GM23248 (cell line): ENCODE data around the gene C9. TPM values are rescaled to one million over a fixed set of nuclear protein-coding genes. Genes with fewer than 3 reads are reported as not detected.
"Not testable (repeated sequence)": the region's sequence is repeated elsewhere in the genome, so short reads cannot be mapped to it uniquely, and the experiment has no call there.

Source experiments
- DNase-seq: peaks from one replicate; pipeline ENCODE4 v3.0.0-alpha.2; 2015
- H2AFZ ChIP-seq: fragments of 200-600 bp; sonication (generic); 2 replicates; pipeline ENCODE4 v1.6.1; 2016; ENCODE audit warnings: antibody characterized with exemption
- H3F3A ChIP-seq: fragments of 200-600 bp; sonication (generic); 2 replicates; pipeline ENCODE4 v1.6.1; 2016; ENCODE audit warnings: mild to moderate bottlenecking, antibody characterized with exemption, mixed run types; ENCODE audit not compliant: insufficient read depth
- H3K27ac ChIP-seq: fragments of 200-600 bp; sonication (generic); 2 replicates; pipeline ENCODE4 v1.5.1; 2016; ENCODE audit warnings: mild to moderate bottlenecking
- H3K27me3 ChIP-seq: fragments of 200-600 bp; sonication (generic); replicated peaks from 2 replicates; pipeline ENCODE4 v1.6.1; 2016; ENCODE audit warnings: mild to moderate bottlenecking; ENCODE audit not compliant: insufficient read depth
- H3K36me3 ChIP-seq: fragments of 200-600 bp; sonication (generic); 2 replicates; pipeline ENCODE4 v1.6.1; 2016; ENCODE audit warnings: low read depth, mild to moderate bottlenecking
- H3K4me1 ChIP-seq: fragments of 200-600 bp; sonication (generic); 2 replicates; pipeline ENCODE4 v1.6.1; 2016; ENCODE audit warnings: mild to moderate bottlenecking; ENCODE audit not compliant: insufficient read depth
- H3K4me2 ChIP-seq: fragments of 200-600 bp; sonication (generic); one replicate; pipeline ENCODE4 v1.6.1; 2016; ENCODE audit warnings: mild to moderate bottlenecking; ENCODE audit not compliant: unreplicated experiment
- H3K4me3 ChIP-seq: fragments of 200-600 bp; sonication (generic); 2 replicates; pipeline ENCODE4 v1.5.1; 2016; ENCODE audit warnings: mild to moderate bottlenecking
- H3K79me2 ChIP-seq: fragments of 200-600 bp; sonication (generic); 2 replicates; pipeline ENCODE4 v1.6.1; 2016; ENCODE audit warnings: mild to moderate bottlenecking; ENCODE audit not compliant: insufficient read depth
- H3K9ac ChIP-seq: fragments of 200-600 bp; sonication (generic); 2 replicates; pipeline ENCODE4 v1.6.1; 2016; ENCODE audit warnings: mild to moderate bottlenecking
- H3K9me2 ChIP-seq: fragments of 200-600 bp; sonication (generic); 2 replicates; pipeline ENCODE4 v1.6.1; 2016; ENCODE audit warnings: mixed run types, mild to moderate bottlenecking, moderate library complexity; ENCODE audit not compliant: insufficient read depth
- H3K9me3 ChIP-seq: fragments of 200-600 bp; sonication (generic); one replicate; pipeline ENCODE4 v1.6.1; 2017; ENCODE audit warnings: low read depth
- H4K20me1 ChIP-seq: fragments of 200-600 bp; sonication (generic); 2 replicates; pipeline ENCODE4 v1.6.0; 2016; ENCODE audit not compliant: insufficient read depth
- EZH2 ChIP-seq: fragments of 200-600 bp; sonication (generic); IDR thresholded peaks from 2 replicates; pipeline ENCODE4 v1.6.1; 2018; ENCODE audit warnings: antibody characterized with exemption, mild to moderate bottlenecking; ENCODE audit not compliant: insufficient read depth, poor library complexity, severe bottlenecking
- EZH2phosphoT487 ChIP-seq: fragments of 200-600 bp; sonication (generic); IDR thresholded peaks from 2 replicates; pipeline ENCODE4 v1.6.1; 2018; ENCODE audit warnings: antibody characterized with exemption, moderate library complexity, mild to moderate bottlenecking, low read depth; ENCODE audit not compliant: insufficient read depth
- WGBS, 2 experiments: methylation state at CpG; one replicate each; pipeline ENCODE4 v1.1.6; 2015 to 2017; ENCODE audit warnings: low lambda C conversion rate in 2 of 2, low coverage in 1 of 2; ENCODE audit errors: missing lambda C conversion rate in 2 of 2; 5-methylcytosine and 5-hydroxymethylcytosine counted together
- in situ Hi-C: fragments of 300-500 bp; cut with MboI; formaldehyde crosslinking; loops from 2 replicates; pipeline ENCODE4 v1.15.0; 2020
- polyA plus RNA-seq: library from polyadenylated mRNA; unstranded; fragments of >200 nt; fragmentation: Nextera tagmentation; extraction: Ambion mirVana; gene quantifications from 2 replicates; pipeline ENCODE4 v1.2.1, GENCODE V29; 2016
- total RNA-seq: library from RNA; depleted of rRNA; stranded (reverse); fragments of >200 nt; shearing (Covaris generic); gene quantifications from 2 replicates; pipeline ENCODE4 v1.2.3, GENCODE V29; 2014

Gene C9
- total and polyA plus RNA-seq, 2 experiments from 2014 or later = not detected

GRCh38 chr5:39411061-39411460 lies 46.8 kb upstream of the C9 start:
- WGBS, 2 experiments = 0% methylated on average over 1 of the region's 1 CpG

DNA sequence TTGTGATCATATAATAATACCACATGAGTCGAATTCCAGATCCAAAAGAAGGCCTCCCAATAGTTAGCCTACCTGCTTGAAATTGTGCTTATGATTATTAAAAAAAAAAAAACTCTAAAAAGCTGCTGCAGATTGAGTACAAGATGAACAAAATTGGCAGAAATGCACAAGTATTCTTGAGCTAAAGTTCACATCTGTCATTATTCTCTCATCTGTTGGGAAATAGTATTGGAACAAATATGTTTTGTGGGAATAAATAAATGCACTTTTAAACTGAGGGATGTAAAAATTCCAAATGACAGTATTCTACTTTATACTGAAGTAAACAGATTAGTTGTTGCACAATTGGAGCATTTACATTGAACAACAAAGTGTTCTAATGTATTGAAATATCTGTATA lies 44.7 kb upstream of the C9 start:
- Histone ChIP-seq H3K27ac (peak overlapping the region; percentile 64), H3K9me3 (no peaks in the 10 kb centered on the region), H3K79me2 (peaks cover 100% of the 10 kb centered on the region), H3K4me3 (no peak overlapping the region), H3K36me3 (peaks cover 89% of the 10 kb centered on the region), H3F3A (peaks cover 96% of the 10 kb centered on the region), H4K20me1 (peaks cover 65% of the 10 kb centered on the region), H3K9ac (no peak overlapping the region), H3K9me2 (no peaks in the 10 kb centered on the region), H3K4me1 (peaks cover 84% of the 10 kb centered on the region), H2AFZ (no peak overlapping the region), H3K27me3 (no peaks in the 10 kb centered on the region), H3K4me2 (peak overlapping the region; percentile 40)
- in situ Hi-C loops = no loop called here
- no peak for DNase-seq
- WGBS, 2 experiments = 48 to 63% methylated on average over 1 of the region's 1 CpG
- no peak for TF ChIP-seq EZH2
- no peak for TF ChIP-seq EZH2phosphoT487

More at GRCh38 chr5:39411061-39411460, 46.8 kb upstream of the C9 start:
- Histone ChIP-seq H3K27me3 (no peaks in the 10 kb centered on the region), H3K4me3 (peak overlapping the region; percentile 33; the same call in 1 of the 2 replicates), H3K4me1 (peaks cover 92% of the 10 kb centered on the region), H3K27ac (peak overlapping the region; percentile 64), H3K9me3 (no peaks in the 10 kb centered on the region), H2AFZ (no peak overlapping the region), H4K20me1 (peaks cover 71% of the 10 kb centered on the region), H3K79me2 (peaks cover 100% of the 10 kb centered on the region), H3F3A (peaks cover 98% of the 10 kb centered on the region), H3K9me2 (no peaks in the 10 kb centered on the region), H3K9ac (peak overlapping the region; percentile 27), H3K36me3 (peaks cover 93% of the 10 kb centered on the region), H3K4me2 (peak overlapping the region; percentile 40)
- DNase-seq = peak; percentile 75
- in situ Hi-C loops = loop anchor here (10.0 kb wide), 1 partner anchor 134 kb away; no protein-coding TSS in a partner anchor
- TF ChIP-seq EZH2 (no peak), EZH2phosphoT487 (no peak)

GRCh38 chr5:39405083-39405843 lies 41.0 kb upstream of the C9 start:
- WGBS, 2 experiments = 48 to 52% methylated on average over 5 of the region's 5 CpGs
- peaks cover 85% of the 10 kb centered on the region for H3K36me3 ChIP-seq
- in situ Hi-C loops = no loop called here

GRCh38 chr5:39403761-39404160 lies 39.5 kb upstream of the C9 start:
- Histone ChIP-seq H4K20me1 (peaks cover 33% of the 10 kb centered on the region), H3K27ac (peak overlapping the region; percentile 51), H3K79me2 (peaks cover 96% of the 10 kb centered on the region), H3F3A (peaks cover 94% of the 10 kb centered on the region), H3K36me3 (peaks cover 71% of the 10 kb centered on the region), H3K4me1 (peaks cover 74% of the 10 kb centered on the region)
- H3K4me3 ChIP-seq, H3K9me2 ChIP-seq, DNase-seq, in situ Hi-C loops, H2AFZ ChIP-seq, H3K27me3 ChIP-seq, H3K9me3 ChIP-seq, H3K4me2 ChIP-seq, H3K9ac ChIP-seq: not testable (repeated sequence)
- WGBS, 2 experiments = 91 to 94% methylated on average over 3 of the region's 3 CpGs

More at GRCh38 chr5:39405083-39405843, 41.0 kb upstream of the C9 start:
- Histone ChIP-seq H3K79me2 (peaks cover 100% of the 10 kb centered on the region), H2AFZ (no peak overlapping the region), H3F3A (peaks cover 96% of the 10 kb centered on the region), H4K20me1 (peaks cover 47% of the 10 kb centered on the region), H3K4me3 (no peak overlapping the region), H3K4me1 (peaks cover 76% of the 10 kb centered on the region), H3K4me2 (no peak overlapping the region), H3K27ac (peak overlapping the region; percentile 64), H3K9me3 (no peaks in the 10 kb centered on the region), H3K9me2 (no peaks in the 10 kb centered on the region), H3K9ac (peak overlapping the region; percentile 29), H3K27me3 (no peaks in the 10 kb centered on the region)
- TF ChIP-seq EZH2phosphoT487 (no peak), EZH2 (no peak)
- DNase-seq = no peak

- H3K4me3 ChIP-seq, H3K27me3 ChIP-seq, in situ Hi-C loops, H3K9me3 ChIP-seq, H3K9me2 ChIP-seq, H3K9ac ChIP-seq, DNase-seq, H2AFZ ChIP-seq: not testable (repeated sequence)
- Histone ChIP-seq H4K20me1 (peaks cover 17% of the 10 kb centered on the region), H3F3A (peaks cover 94% of the 10 kb centered on the region), H3K4me1 (peaks cover 76% of the 10 kb centered on the region), H3K79me2 (peaks cover 96% of the 10 kb centered on the region), H3K36me3 (peaks cover 71% of the 10 kb centered on the region), H3K4me2 (peak overlapping the region; percentile 35), H3K27ac (peak overlapping the region; percentile 51)
Measured at GRCh38 chr5:39402140-39402539, 37.8 kb upstream of the C9 start.
